A673 (cell line): Measurements from ENCODE around the gene PIEZO1. TPM values are rescaled to one million over a fixed set of nuclear protein-coding genes. Genes with fewer than 3 reads are reported as not detected.

Experiments used
- BruUV-seq: library from RNA; stranded (reverse); fragments of 400-500 nt; replicated peaks from 2 replicates; lab custom pipeline; 2021; lab: Mats Ljungman, UMichigan
- CTCF ChIA-PET: fragments of 300-600 bp; sonication (Branson Sonifier 250); formaldehyde crosslinking; loops from one replicate; lab custom pipeline; 2022; ENCODE audit warnings: antibody characterized with exemption; lab: Charles Lee
- POLR2A ChIA-PET: fragments of 300-600 bp; sonication (Branson Sonifier 250); formaldehyde crosslinking; loops from one replicate; lab custom pipeline; 2022; ENCODE audit warnings: antibody characterized with exemption; ENCODE audit not compliant: low non-redundant PET; lab: Charles Lee
- DNase-seq: peaks from one replicate; pipeline ENCODE4 v3.0.0-alpha.2; 2015; ENCODE audit warnings: low spot score
- H3K27ac ChIP-seq: fragments of 200-600 bp; sonication (generic); 2 replicates; pipeline ENCODE4 v1.5.1; 2016; ENCODE audit warnings: mixed run types, low read depth, mild to moderate bottlenecking, mixed read lengths, antibody characterized with exemption, low read length; ENCODE audit not compliant: poor library complexity, severe bottlenecking
- H3K27me3 ChIP-seq: fragments of 200-600 bp; sonication (generic); replicated peaks from 2 replicates; pipeline ENCODE4 v1.6.1; 2017; ENCODE audit warnings: mixed run types, low read depth, mild to moderate bottlenecking, mixed read lengths, antibody characterized with exemption, low read length; ENCODE audit not compliant: insufficient read depth, poor library complexity
- H3K36me3 ChIP-seq: fragments of 200-600 bp; sonication (generic); 2 replicates; pipeline ENCODE4 v1.6.1; 2016; ENCODE audit warnings: mixed run types, mild to moderate bottlenecking, mixed read lengths, antibody characterized with exemption, low read length; ENCODE audit not compliant: insufficient read depth, poor library complexity, severe bottlenecking
- H3K4me1 ChIP-seq: fragments of 200-600 bp; sonication (generic); 2 replicates; pipeline ENCODE4 v1.6.1; 2017; ENCODE audit warnings: mixed run types, mild to moderate bottlenecking, mixed read lengths, antibody characterized with exemption, low read length; ENCODE audit not compliant: insufficient read depth, poor library complexity, severe bottlenecking
- H3K4me3 ChIP-seq: fragments of 200-600 bp; sonication (generic); 2 replicates; pipeline ENCODE4 v1.5.1; 2016; ENCODE audit warnings: low read depth, mixed run types, mild to moderate bottlenecking, mixed read lengths, low read length; ENCODE audit not compliant: poor library complexity, severe bottlenecking
- H3K9me3 ChIP-seq: fragments of 200-600 bp; sonication (generic); 2 replicates; pipeline ENCODE4 v1.6.1; 2016; ENCODE audit warnings: mixed run types, low read depth, mild to moderate bottlenecking, mixed read lengths, antibody characterized with exemption, low read length; ENCODE audit not compliant: poor library complexity, severe bottlenecking
- EZH2 ChIP-seq: fragments of 200-600 bp; sonication (generic); IDR thresholded peaks from 2 replicates; pipeline ENCODE4 v1.6.1; 2017; ENCODE audit warnings: borderline replicate concordance, low read depth, mild to moderate bottlenecking, mixed read lengths, antibody characterized with exemption, low read length; ENCODE audit not compliant: poor library complexity, severe bottlenecking
- intact Hi-C: fragments of 100-400 bp; cut with micrococcal nuclease; formaldehyde crosslinking; loops from one replicate; pipeline ENCODE4 v1.10.0; 2022; ENCODE audit not compliant: unreplicated experiment
- total RNA-seq: library from RNA; stranded (reverse); gene quantifications from 2 replicates; pipeline ENCODE4 v1.2.3, GENCODE V29; 2021
- TF ChIP-seq, protein P1 (sequence below): fragments of 300-800, 200-600 bp; sonication (generic); conservative IDR thresholded peaks from 2 replicates; pipeline ENCODE4 v1.5.1; 2017; ENCODE audit warnings: low read depth, mild to moderate bottlenecking, antibody characterized with exemption, low read length, moderate library complexity, mixed read lengths

The PIEZO1 gene
- total RNA-seq, 1 experiment from 2014 or later: 174 TPM

DNA sequence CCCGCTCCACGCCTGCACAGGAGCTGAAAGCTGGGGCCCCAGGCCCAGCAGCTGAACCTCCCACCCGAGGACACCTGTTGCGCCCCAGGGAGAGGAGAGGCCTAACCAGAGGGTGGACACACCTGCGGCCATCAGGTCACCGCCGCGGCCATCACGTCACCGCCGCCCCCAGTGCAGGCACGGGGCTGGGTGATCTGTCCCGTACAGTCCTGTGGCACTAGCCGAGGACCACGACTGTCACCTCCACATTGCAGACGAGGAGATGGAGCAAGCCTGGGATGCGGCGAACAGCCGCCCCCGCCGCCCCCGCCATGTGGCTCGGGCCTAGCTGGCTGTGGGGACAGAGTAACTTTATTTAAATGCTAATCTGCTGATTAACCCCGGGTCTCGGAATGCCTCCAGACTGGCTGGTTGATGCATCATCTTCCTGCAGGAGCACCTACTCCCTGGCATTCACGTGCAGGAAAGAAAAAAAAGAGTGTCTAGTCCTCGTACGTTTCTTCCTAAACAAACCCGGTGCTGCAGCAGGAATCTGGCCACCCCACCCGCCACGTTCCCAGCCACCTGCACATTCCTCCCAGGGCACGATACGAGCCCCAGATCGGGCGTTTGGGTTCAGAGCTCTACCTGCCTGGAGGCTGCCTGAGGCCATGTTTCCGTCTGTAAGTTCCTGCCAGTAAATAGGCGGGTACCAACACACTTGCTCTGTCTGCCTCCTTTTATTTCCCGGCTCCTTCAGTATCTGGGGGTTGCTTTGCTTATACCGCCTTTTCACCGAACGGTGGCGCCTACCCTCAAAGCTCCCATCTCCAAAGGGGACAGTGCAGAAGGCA lies 29.9 kb downstream of the PIEZO1 start:
- CTCF ChIA-PET: interaction anchor here (0.5 to 1.4 kb wide), 3 partner anchors 16 to 270 kb away, joined by 3 to 9 read pairs (median 3); no protein-coding TSS in a partner anchor
- Histone ChIP-seq H3K36me3 (no peaks in the 10 kb centered on the region), H3K4me3 (no peak overlapping the region), H3K4me1 (no peaks in the 10 kb centered on the region), H3K9me3 (no peaks in the 10 kb centered on the region), H3K27me3 (no peaks in the 10 kb centered on the region), H3K27ac (no peak overlapping the region)
- POLR2A ChIA-PET: no interaction called here
- TF ChIP-seq, protein P1, sequence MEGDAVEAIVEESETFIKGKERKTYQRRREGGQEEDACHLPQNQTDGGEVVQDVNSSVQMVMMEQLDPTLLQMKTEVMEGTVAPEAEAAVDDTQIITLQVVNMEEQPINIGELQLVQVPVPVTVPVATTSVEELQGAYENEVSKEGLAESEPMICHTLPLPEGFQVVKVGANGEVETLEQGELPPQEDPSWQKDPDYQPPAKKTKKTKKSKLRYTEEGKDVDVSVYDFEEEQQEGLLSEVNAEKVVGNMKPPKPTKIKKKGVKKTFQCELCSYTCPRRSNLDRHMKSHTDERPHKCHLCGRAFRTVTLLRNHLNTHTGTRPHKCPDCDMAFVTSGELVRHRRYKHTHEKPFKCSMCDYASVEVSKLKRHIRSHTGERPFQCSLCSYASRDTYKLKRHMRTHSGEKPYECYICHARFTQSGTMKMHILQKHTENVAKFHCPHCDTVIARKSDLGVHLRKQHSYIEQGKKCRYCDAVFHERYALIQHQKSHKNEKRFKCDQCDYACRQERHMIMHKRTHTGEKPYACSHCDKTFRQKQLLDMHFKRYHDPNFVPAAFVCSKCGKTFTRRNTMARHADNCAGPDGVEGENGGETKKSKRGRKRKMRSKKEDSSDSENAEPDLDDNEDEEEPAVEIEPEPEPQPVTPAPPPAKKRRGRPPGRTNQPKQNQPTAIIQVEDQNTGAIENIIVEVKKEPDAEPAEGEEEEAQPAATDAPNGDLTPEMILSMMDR: peak; percentile 64
- no peak for TF ChIP-seq EZH2
- no TSS peak for BruUV-seq
- intact Hi-C loops: loop anchor here (10.0 kb wide), 1 partner anchor 460 kb away; the partner anchor contains the start of gene ZNF778
- DNase-seq: peak; percentile 56

DNA sequence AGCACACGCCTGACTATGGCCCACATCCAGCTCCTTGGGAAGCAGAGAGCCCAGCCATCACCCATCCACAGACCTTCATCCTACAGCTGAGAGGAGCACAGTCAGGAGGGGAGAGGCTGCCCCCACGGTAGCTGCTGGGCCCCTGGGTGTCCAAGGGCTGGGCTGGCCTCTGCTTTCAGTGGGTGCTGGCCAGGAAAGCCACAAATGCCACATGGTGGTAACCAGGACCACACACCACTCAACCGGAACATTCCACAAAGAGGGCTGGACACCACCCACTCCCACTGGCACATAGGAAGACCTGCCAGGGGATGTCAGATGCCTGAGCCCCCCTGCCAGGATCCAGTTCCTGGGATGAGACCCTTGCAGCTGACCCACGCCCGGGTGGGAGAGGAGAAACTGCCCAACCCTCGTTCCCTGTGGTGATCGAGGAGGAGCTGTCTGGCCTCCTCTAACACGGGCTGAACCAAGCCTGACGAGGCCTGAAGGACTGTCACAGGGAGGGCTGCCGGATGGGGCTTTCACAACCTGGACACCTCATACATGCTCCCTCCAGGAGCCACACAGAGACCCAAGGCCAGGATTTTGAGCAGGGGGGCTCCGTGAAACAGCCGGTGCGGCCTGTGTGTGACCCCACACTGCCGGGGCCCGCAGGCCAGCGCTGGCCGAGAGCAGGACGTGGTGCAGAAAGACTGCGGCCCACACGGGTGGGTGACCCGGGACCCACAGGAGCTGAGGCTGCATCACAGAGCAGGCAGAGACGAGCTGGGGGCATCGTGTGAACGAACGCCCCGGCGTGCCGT lies 30.7 kb downstream of the PIEZO1 start:
- Histone ChIP-seq H3K36me3 (no peaks in the 10 kb centered on the region), H3K4me1 (no peaks in the 10 kb centered on the region), H3K27me3 (no peaks in the 10 kb centered on the region), H3K4me3 (no peak overlapping the region), H3K27ac (peak overlapping the region; percentile 54), H3K9me3 (no peaks in the 10 kb centered on the region)
- BruUV-seq: no TSS peak
- no peak for DNase-seq
- TF ChIP-seq, protein P1: no peak
- no peak for TF ChIP-seq EZH2
- CTCF ChIA-PET: interaction anchor here (0.5 to 1.4 kb wide), 3 partner anchors 17 to 269 kb away, joined by 3 to 9 read pairs (median 8); no protein-coding TSS in a partner anchor
- intact Hi-C loops: loop anchor here (10.0 kb wide), 1 partner anchor 460 kb away; the partner anchor contains the start of gene ZNF778
- POLR2A ChIA-PET: no interaction called here

DNA sequence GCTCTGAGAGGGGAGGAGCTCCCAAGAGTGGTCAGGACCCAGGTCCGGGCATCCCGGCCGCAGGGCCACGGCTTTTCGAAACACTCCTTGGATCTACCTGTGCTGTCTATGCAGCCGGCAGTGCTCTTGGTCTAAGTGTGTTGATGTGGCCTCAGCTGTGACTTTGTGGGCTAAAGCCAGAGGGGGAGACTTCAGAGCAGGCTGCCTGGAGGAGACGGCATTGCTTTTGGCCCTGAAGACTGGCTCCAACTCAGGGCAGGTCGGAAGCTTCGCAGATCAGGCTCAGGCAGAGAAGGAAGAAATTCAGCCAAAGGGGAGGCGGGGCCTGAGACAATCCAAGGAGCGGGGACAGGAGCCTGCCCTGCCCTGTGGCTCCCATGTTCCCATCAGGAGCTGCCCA lies 31.4 kb downstream of the PIEZO1 start:
- no TSS peak for BruUV-seq
- no peaks in the 10 kb centered on the region for H3K36me3 ChIP-seq

More for the DNA sequence above, 31.4 kb downstream of the PIEZO1 start:
- Histone ChIP-seq H3K27me3 (no peaks in the 10 kb centered on the region), H3K4me3 (no peak overlapping the region), H3K27ac (peak overlapping the region; percentile 54), H3K9me3 (no peaks in the 10 kb centered on the region), H3K4me1 (no peaks in the 10 kb centered on the region)
- no peak for TF ChIP-seq EZH2
- TF ChIP-seq, protein P1: no peak
- ChIA-PET POLR2A (no interaction called here), CTCF (interaction anchor here (1.1 kb wide), 1 partner anchor 16 kb away, joined by 8 read pairs; no protein-coding TSS in a partner anchor)
- no peak for DNase-seq
- intact Hi-C loops: loop anchor here (10.0 kb wide), 1 partner anchor 461 kb away; the partner anchor contains the start of gene ZNF778
